HepG2 (cell line): ENCODE data around the gene CDK3. TPM values are rescaled to one million over a fixed set of nuclear protein-coding genes. Genes with fewer than 3 reads are reported as not detected.
A peak's percentile ranks its signal among the peaks of the same experiment; 100 is the strongest.

Source experiments
- ARNT ChIP-seq: fragments of 450-650 bp; IDR thresholded peaks from 2 replicates; pipeline ENCODE4 v1.6.1; 2017
- DNMT1 ChIP-seq: sonication (generic); formaldehyde crosslinking; IDR thresholded peaks from 2 replicates; pipeline ENCODE4 v1.5.1; 2020; ENCODE audit warnings: mild to moderate bottlenecking, missing genetic modification reagents
- GFI1 ChIP-seq: sonication (generic); formaldehyde crosslinking; IDR thresholded peaks from 2 replicates; pipeline ENCODE4 v1.5.0; 2020; ENCODE audit warnings: missing genetic modification reagents, mild to moderate bottlenecking, borderline replicate concordance
- GTF2F1 ChIP-seq: fragments of 150-350 bp; IDR thresholded peaks from 2 replicates; pipeline ENCODE4 v1.6.1; 2014; ENCODE audit warnings: low read length
- HHEX ChIP-seq: IDR thresholded peaks from 2 replicates; pipeline ENCODE4 v1.6.1; 2016; ENCODE audit warnings: control low read depth
- JUN ChIP-seq: sonication (generic); formaldehyde crosslinking; IDR thresholded peaks from 2 replicates; pipeline ENCODE4 v1.4.0; 2020; ENCODE audit warnings: mild to moderate bottlenecking, missing genetic modification reagents
- MTF2 ChIP-seq: sonication (generic); formaldehyde crosslinking; IDR thresholded peaks from 2 replicates; pipeline ENCODE4 v1.5.0; 2020; ENCODE audit warnings: missing genetic modification reagents, borderline replicate concordance
- MXI1 ChIP-seq: IDR thresholded peaks from 3 replicates; pipeline ENCODE4 v1.6.1; 2012; ENCODE audit warnings: low read depth, low read length, inconsistent platforms, borderline replicate concordance
- NRL ChIP-seq: sonication (generic); formaldehyde crosslinking; IDR thresholded peaks from 2 replicates; pipeline ENCODE4 v1.5.0; 2020; ENCODE audit warnings: missing genetic modification reagents, mild to moderate bottlenecking, moderate library complexity, borderline replicate concordance
- PRPF4 ChIP-seq: fragments of 200-400 bp; formaldehyde crosslinking; IDR thresholded peaks from 2 replicates; pipeline ENCODE4 v1.6.1; 2016; ENCODE audit warnings: low read length, low read depth; ENCODE audit not compliant: poor library complexity, severe bottlenecking
- YEATS4 ChIP-seq: sonication (generic); formaldehyde crosslinking; IDR thresholded peaks from 2 replicates; pipeline ENCODE4 v1.4.0; 2020; ENCODE audit warnings: missing genetic modification reagents, borderline replicate concordance
- ZEB1 ChIP-seq: IDR thresholded peaks from 2 replicates; pipeline ENCODE4 v1.6.1; 2012; ENCODE audit warnings: mild to moderate bottlenecking, low read depth, inconsistent platforms; ENCODE audit not compliant: insufficient replicate concordance
- ZFP37 ChIP-seq: sonication (generic); formaldehyde crosslinking; IDR thresholded peaks from 2 replicates; pipeline ENCODE4 v1.4.0; 2020; ENCODE audit warnings: missing genetic modification reagents, borderline replicate concordance
- ZFYVE20 ChIP-seq: sonication (generic); formaldehyde crosslinking; IDR thresholded peaks from 2 replicates; pipeline ENCODE4 v1.8.0; 2023; ENCODE audit warnings: low read depth, mild to moderate bottlenecking, moderate library complexity, missing genetic modification reagents, borderline replicate concordance
- ZIK1 ChIP-seq: sonication (generic); formaldehyde crosslinking; IDR thresholded peaks from 2 replicates; pipeline ENCODE4 v1.5.0; 2020; ENCODE audit warnings: mild to moderate bottlenecking, low read depth, missing genetic modification reagents, borderline replicate concordance
- ZNF101 ChIP-seq: sonication (generic); formaldehyde crosslinking; IDR thresholded peaks from 2 replicates; pipeline ENCODE4 v1.4.0; 2020; ENCODE audit warnings: mild to moderate bottlenecking, low read depth, missing genetic modification reagents, borderline replicate concordance
- ZNF33B ChIP-seq: sonication (generic); formaldehyde crosslinking; IDR thresholded peaks from 2 replicates; pipeline ENCODE4 v1.5.1; 2020; ENCODE audit warnings: mild to moderate bottlenecking, missing genetic modification reagents
- ZNF614 ChIP-seq: IDR thresholded peaks from 2 replicates; pipeline ENCODE4 v1.6.1; 2018; ENCODE audit warnings: missing biosample characterization, missing genetic modification reagents, inconsistent platforms, borderline replicate concordance
- ZNF644 ChIP-seq: IDR thresholded peaks from 2 replicates; pipeline ENCODE4 v1.6.1; 2016; ENCODE audit warnings: low read depth
- ZNF749 ChIP-seq: sonication (generic); formaldehyde crosslinking; IDR thresholded peaks from 2 replicates; pipeline ENCODE4 v1.8.0; 2022; ENCODE audit warnings: mild to moderate bottlenecking, missing genetic modification reagents, moderate library complexity, borderline replicate concordance
- polyA plus RNA-seq, 8 experiments: library from polyadenylated mRNA; depleted of rRNA in 3 of 8; stranded (reverse) in 7 of 8; unstranded in 1 of 8; fragments of >200 nt; fragmentation: Illumina TruSeq in 4 of 8; extraction: Trizol in 4 of 8; gene quantifications; 2 replicates each; pipeline versions ENCODE4 v1.2.1 to v1.2.3, GENCODE V29; 2011 to 2016; ENCODE audit warnings: low read depth in 4 of 8, missing spikeins in 1 of 8, mixed read lengths in 1 of 8; ENCODE audit not compliant: insufficient read depth in 1 of 8
- total RNA-seq, 5 experiments: library from RNA; depleted of rRNA; stranded (reverse); fragments of >200 nt; fragmentation: Illumina TruSeq; extraction: Trizol; gene quantifications; 2 replicates each; pipeline ENCODE4 v1.2.3, GENCODE V29; 2016; ENCODE audit warnings: low read depth in 1 of 5
- TF ChIP-seq, protein P1 (sequence below): sonication (generic); formaldehyde crosslinking; IDR thresholded peaks from 2 replicates; pipeline ENCODE4 v1.5.0; 2020; ENCODE audit warnings: mild to moderate bottlenecking, missing genetic modification reagents, borderline replicate concordance
- TF ChIP-seq, protein P2 (sequence below): conservative IDR thresholded peaks from 2 replicates; pipeline ENCODE4 v1.6.1; 2018; ENCODE audit warnings: missing genetic modification reagents
- TF ChIP-seq, protein P3 (sequence below): sonication (generic); formaldehyde crosslinking; IDR thresholded peaks from 2 replicates; pipeline ENCODE4 v1.8.1; 2023; ENCODE audit warnings: mild to moderate bottlenecking, moderate library complexity, missing genetic modification reagents

CDK3 gene
- total and polyA plus RNA-seq, 2 of the 13 experiments (the other 11 are each of a cell fraction or from before 2014, with no cell fraction given): 5.8 to 11.4 TPM

DNA sequence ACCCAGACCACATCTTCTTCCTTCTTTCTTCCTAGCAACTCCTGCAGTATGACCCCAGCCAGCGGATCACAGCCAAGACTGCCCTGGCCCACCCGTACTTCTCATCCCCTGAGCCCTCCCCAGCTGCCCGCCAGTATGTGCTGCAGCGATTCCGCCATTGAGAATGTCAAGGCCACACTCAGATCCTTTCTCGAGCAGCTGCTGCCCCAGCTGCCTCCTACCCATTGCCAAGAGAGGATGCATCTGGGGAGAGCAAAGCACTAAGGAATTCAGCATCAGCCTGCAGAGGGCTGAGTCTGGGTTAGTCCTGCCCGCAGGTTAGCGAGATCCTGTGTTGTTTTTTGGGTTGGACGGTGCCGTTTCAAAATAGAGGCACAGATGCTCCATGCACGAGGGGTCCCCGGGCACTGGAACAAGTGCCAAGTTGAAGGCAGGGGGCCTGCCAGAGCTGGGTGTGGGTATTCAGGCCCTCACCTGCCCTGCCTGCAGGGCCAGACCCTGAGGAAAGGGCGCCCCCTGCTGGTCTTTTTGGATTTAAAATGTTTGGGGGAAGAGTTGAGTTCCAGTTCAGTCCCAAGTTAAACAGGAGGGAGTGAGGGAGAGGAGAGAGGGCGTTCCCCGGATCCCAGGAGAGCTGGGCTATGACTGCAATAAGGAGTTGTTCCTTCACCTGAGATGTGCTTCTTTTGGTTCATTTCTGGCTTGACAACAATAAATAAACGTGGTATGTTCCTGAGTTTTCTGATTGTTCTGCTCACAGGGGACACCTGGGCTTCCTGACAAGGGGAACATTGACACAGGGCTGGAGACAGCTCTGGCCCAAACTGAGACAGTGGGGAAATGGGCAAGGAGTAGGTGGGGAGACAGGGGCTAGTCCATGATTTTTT, 4.9 kb downstream of the CDK3 start (continued):
- TF ChIP-seq, protein P1, sequence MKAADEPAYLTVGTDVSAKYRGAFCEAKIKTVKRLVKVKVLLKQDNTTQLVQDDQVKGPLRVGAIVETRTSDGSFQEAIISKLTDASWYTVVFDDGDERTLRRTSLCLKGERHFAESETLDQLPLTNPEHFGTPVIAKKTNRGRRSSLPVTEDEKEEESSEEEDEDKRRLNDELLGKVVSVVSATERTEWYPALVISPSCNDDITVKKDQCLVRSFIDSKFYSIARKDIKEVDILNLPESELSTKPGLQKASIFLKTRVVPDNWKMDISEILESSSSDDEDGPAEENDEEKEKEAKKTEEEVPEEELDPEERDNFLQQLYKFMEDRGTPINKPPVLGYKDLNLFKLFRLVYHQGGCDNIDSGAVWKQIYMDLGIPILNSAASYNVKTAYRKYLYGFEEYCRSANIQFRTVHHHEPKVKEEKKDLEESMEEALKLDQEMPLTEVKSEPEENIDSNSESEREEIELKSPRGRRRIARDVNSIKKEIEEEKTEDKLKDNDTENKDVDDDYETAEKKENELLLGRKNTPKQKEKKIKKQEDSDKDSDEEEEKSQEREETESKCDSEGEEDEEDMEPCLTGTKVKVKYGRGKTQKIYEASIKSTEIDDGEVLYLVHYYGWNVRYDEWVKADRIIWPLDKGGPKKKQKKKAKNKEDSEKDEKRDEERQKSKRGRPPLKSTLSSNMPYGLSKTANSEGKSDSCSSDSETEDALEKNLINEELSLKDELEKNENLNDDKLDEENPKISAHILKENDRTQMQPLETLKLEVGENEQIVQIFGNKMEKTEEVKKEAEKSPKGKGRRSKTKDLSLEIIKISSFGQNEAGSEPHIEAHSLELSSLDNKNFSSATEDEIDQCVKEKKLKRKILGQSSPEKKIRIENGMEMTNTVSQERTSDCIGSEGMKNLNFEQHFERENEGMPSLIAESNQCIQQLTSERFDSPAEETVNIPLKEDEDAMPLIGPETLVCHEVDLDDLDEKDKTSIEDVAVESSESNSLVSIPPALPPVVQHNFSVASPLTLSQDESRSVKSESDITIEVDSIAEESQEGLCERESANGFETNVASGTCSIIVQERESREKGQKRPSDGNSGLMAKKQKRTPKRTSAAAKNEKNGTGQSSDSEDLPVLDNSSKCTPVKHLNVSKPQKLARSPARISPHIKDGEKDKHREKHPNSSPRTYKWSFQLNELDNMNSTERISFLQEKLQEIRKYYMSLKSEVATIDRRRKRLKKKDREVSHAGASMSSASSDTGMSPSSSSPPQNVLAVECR: peak; percentile 30; the same call in 1 of the 2 replicates
- TF ChIP-seq YEATS4 (CRISPR knock-in tag) (no peak), ZFYVE20 (CRISPR knock-in tag) (no peak), PRPF4 (no peak), MTF2 (CRISPR knock-in tag) (no peak), JUN (CRISPR knock-in tag) (no peak), ZNF101 (CRISPR knock-in tag) (no peak), ARNT (no peak), MXI1 (no peak), GTF2F1 (no peak), NRL (CRISPR knock-in tag) (no peak), DNMT1 (CRISPR knock-in tag) (no peak), ZNF614 (CRISPR knock-in tag) (no peak), ZNF644 (no peak), ZNF749 (CRISPR knock-in tag) (no peak), ZNF33B (CRISPR knock-in tag) (no peak), GFI1 (no peak), ZIK1 (CRISPR knock-in tag) (no peak), HHEX (CRISPR knock-in tag) (no peak), ZEB1 (no peak), ZFP37 (CRISPR knock-in tag) (no peak)
- TF ChIP-seq, protein P2, sequence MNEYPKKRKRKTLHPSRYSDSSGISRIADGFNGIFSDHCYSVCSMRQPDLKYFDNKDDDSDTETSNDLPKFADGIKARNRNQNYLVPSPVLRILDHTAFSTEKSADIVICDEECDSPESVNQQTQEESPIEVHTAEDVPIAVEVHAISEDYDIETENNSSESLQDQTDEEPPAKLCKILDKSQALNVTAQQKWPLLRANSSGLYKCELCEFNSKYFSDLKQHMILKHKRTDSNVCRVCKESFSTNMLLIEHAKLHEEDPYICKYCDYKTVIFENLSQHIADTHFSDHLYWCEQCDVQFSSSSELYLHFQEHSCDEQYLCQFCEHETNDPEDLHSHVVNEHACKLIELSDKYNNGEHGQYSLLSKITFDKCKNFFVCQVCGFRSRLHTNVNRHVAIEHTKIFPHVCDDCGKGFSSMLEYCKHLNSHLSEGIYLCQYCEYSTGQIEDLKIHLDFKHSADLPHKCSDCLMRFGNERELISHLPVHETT (CRISPR knock-in tag): no peak
- TF ChIP-seq, protein P3, sequence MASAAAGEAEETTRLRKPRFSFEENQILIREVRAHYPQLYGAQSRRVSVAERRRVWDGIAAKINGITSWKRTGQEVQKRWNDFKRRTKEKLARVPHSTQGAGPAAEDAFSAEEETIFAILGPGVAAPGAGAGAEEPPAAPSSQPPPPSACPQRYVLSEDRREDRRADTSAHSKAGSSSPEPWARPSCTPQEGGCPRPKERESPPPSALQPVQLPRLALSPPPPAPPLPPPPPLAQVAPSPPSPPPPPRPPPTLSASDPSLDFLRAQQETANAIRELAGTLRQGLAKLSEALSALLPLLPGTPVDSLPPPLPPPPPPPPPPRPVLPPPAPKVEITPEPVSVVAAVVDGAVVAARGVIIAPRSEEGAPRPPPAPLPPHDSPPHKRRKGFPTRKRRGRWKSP (CRISPR knock-in tag): no peak
